Neutrophil (primary cell): ENCODE data around the gene NTRK2.

Source experiments
- H3K27ac ChIP-seq: fragments of 200-600 bp; sonication (generic); 2 replicates; pipeline ENCODE4 v1.5.1; 2016; ENCODE audit warnings: mild to moderate bottlenecking, moderate library complexity
- H3K27me3 ChIP-seq: fragments of 200-600 bp; sonication (generic); 2 replicates; pipeline ENCODE4 v1.6.0; 2016; ENCODE audit warnings: mild to moderate bottlenecking
- H3K36me3 ChIP-seq: fragments of 200-600 bp; sonication (generic); 2 replicates; pipeline ENCODE4 v1.5.1; 2017
- H3K4me1 ChIP-seq, 2 experiments: fragments of 200-600 bp in 1 of 2; sonication (generic) in 1 of 2; 1 replicate in 1 of 2; 2 replicates in 1 of 2; pipeline versions ENCODE4 v1.5.1 to v1.6.1; 2013 to 2016; ENCODE audit warnings: low read depth in 1 of 2, low read length in 1 of 2, mild to moderate bottlenecking in 1 of 2, moderate library complexity in 1 of 2; ENCODE audit not compliant: control insufficient read depth in 1 of 2, insufficient read depth in 1 of 2
- H3K4me3 ChIP-seq, 2 experiments: fragments of 200-600 bp in 1 of 2; sonication (generic) in 1 of 2; 1 replicate in 1 of 2; 2 replicates in 1 of 2; pipeline ENCODE4 v1.5.1; 2013 to 2016; ENCODE audit warnings: low read depth in 1 of 2, low read length in 1 of 2, mild to moderate bottlenecking in 1 of 2, moderate library complexity in 1 of 2
- H3K9me3 ChIP-seq: fragments of 200-600 bp; sonication (generic); 2 replicates; pipeline ENCODE4 v1.5.1; 2016
- CTCF ChIP-seq: fragments of 200-600 bp; sonication (generic); IDR thresholded peaks from 2 replicates; pipeline ENCODE4 v1.5.1; 2016; ENCODE audit warnings: antibody characterized with exemption

Gene NTRK2

GRCh38 chr9:84642553-84643141 lies 26.9 kb upstream of the NTRK2 start:
- Histone ChIP-seq H3K9me3 (no peaks in the 10 kb centered on the region), H3K4me1 (no peaks in the 10 kb centered on the region), H3K27me3 (no peaks in the 10 kb centered on the region), H3K36me3 (no peaks in the 10 kb centered on the region), H3K4me3 (no peak overlapping the region), H3K27ac (no peak overlapping the region)
- TF ChIP-seq CTCF: no peak

- Histone ChIP-seq H3K27me3 (no peaks in the 10 kb centered on the region), H3K36me3 (no peaks in the 10 kb centered on the region), H3K4me1 (no peaks in the 10 kb centered on the region), H3K27ac (no peak overlapping the region), H3K4me3 (no peak overlapping the region), H3K9me3 (no peaks in the 10 kb centered on the region)
- TF ChIP-seq CTCF: no peak
These were observed 21.8 kb upstream of the NTRK2 start for GRCh38 chr9:84647699-84648098.

- Histone ChIP-seq H3K9me3 (no peaks in the 10 kb centered on the region), H3K4me3 (no peak overlapping the region), H3K27me3 (peaks cover 4% of the 10 kb centered on the region), H3K4me1 (no peaks in the 10 kb centered on the region), H3K27ac (no peak overlapping the region), H3K36me3 (no peaks in the 10 kb centered on the region)
- no peak for TF ChIP-seq CTCF
These were observed 16.9 kb upstream of the NTRK2 start for GRCh38 chr9:84652496-84653120.

- Histone ChIP-seq H3K4me3 (no peak overlapping the region), H3K27ac (no peak overlapping the region), H3K4me1 (no peaks in the 10 kb centered on the region), H3K27me3 (peaks cover 16% of the 10 kb centered on the region), H3K36me3 (no peaks in the 10 kb centered on the region), H3K9me3 (no peaks in the 10 kb centered on the region)
- no peak for TF ChIP-seq CTCF
These were observed 14.1 kb upstream of the NTRK2 start for GRCh38 chr9:84655447-84655846.

- Histone ChIP-seq H3K4me1 (no peaks in the 10 kb centered on the region), H3K27me3 (peaks cover 12% of the 10 kb centered on the region), H3K9me3 (no peaks in the 10 kb centered on the region), H3K4me3 (no peak overlapping the region), H3K36me3 (no peaks in the 10 kb centered on the region), H3K27ac (no peak overlapping the region)
- TF ChIP-seq CTCF: no peak
These were observed 10.2 kb upstream of the NTRK2 start for GRCh38 chr9:84659313-84659712.
